ENCODE measurements around the gene TPSD1.
"Not testable (repeated sequence)": the region's sequence is repeated elsewhere in the genome, so short reads cannot be mapped to it uniquely, and the experiment has no call there.

Gene TPSD1

GRCh38 chr16:1243907-1244850 is 11.7 kb upstream of the TPSD1 start:
- not testable (repeated sequence) for DNase-seq

GRCh38 chr16:1244881-1245280 is 11.0 kb upstream of the TPSD1 start:
- DNase-seq, result no peak

GRCh38 chr16:1245452-1246020 is 10.3 kb upstream of the TPSD1 start:
- DNase-seq, result no peak

- DNase-seq, result not testable (repeated sequence)
Observed at GRCh38 chr16:1247903-1248537, 7.8 kb upstream of the TPSD1 start.

- not testable (repeated sequence) for DNase-seq
Observed at GRCh38 chr16:1249031-1249755, 6.7 kb upstream of the TPSD1 start.

GRCh38 chr16:1253701-1254364 is 2.0 kb upstream of the TPSD1 start:
- DNase-seq, result not testable (repeated sequence)

GRCh38 chr16:1254821-1255220 is 1.0 kb upstream of the TPSD1 start:
- DNase-seq, result not testable (repeated sequence)

GRCh38 chr16:1256296-1256873 is 516 bp downstream of the TPSD1 start:
- DNase-seq, result not testable (repeated sequence)

- DNase-seq, result no peak
Observed at GRCh38 chr16:1256874-1257322, 1.0 kb downstream of the TPSD1 start.

GRCh38 chr16:1257561-1258224 is 1.8 kb downstream of the TPSD1 start:
- DNase-seq, result no peak

- no peak for DNase-seq
Observed at GRCh38 chr16:1258225-1258600, 2.3 kb downstream of the TPSD1 start.

- DNase-seq, result no peak
Observed at GRCh38 chr16:1258906-1259759, 3.3 kb downstream of the TPSD1 start.

- no peak for DNase-seq
Observed at GRCh38 chr16:1259760-1260068, 3.8 kb downstream of the TPSD1 start.

GRCh38 chr16:1260101-1260680 is 4.3 kb downstream of the TPSD1 start:
- DNase-seq, result no peak

GRCh38 chr16:1261131-1261892 is 5.4 kb downstream of the TPSD1 start:
- no peak for DNase-seq

- no peak for DNase-seq
Observed at GRCh38 chr16:1262210-1262845, 6.5 kb downstream of the TPSD1 start.

GRCh38 chr16:1262846-1263221 is 7.0 kb downstream of the TPSD1 start:
- DNase-seq, result no peak

GRCh38 chr16:1263591-1264344 is 7.9 kb downstream of the TPSD1 start:
- no peak for DNase-seq
